Pancreas (tissue), 10 donors: ENCODE data around the gene DLGAP1. TPM values are rescaled to one million over a fixed set of nuclear protein-coding genes. Genes with fewer than 3 reads are reported as not detected.

ENCODE experiments used
- ATAC-seq, 4 donors: fragments of 200-7000 bp; cut with Tn5 transposase; one replicate each; pipeline versions ENCODE4 v1.8.0 to v1.9.1; 2020; ENCODE audit warnings: mild to moderate bottlenecking in 4 of 4, moderate library complexity in 4 of 4
- DNase-seq, 6 donors: peaks; one replicate each; pipeline ENCODE4 v3.0.0-alpha.2; 2020
- FAIRE-seq: peaks from 2 replicates; lab custom pipeline; 2012; peaks lifted over from hg19 to GRCh38; lab: Jason Lieb, UNC
- H3K27ac ChIP-seq, 4 donors: fragments of 200-600 bp; sonication (generic); 1 replicate in 3 of 4; 2 replicates in 1 of 4; pipeline versions ENCODE4 v1.5.0 to v1.8.0; 2020
- H3K27me3 ChIP-seq, 4 donors: fragments of 200-600 bp; one replicate each; pipeline ENCODE4 v1.8.0; 2021
- H3K36me3 ChIP-seq, 3 donors: fragments of 200-600 bp; sonication (generic) in 1 of 3; one replicate each; pipeline versions ENCODE4 v1.5.0 to v1.8.0; 2020 to 2021
- H3K4me1 ChIP-seq, 3 donors: fragments of 200-600 bp; one replicate each; pipeline ENCODE4 v1.8.0; 2021
- H3K4me3 ChIP-seq, 4 donors: fragments of 200-600 bp; sonication (generic) in 2 of 4; one replicate each; pipeline versions ENCODE4 v1.5.0 to v1.8.0; 2020 to 2021
- H3K9me3 ChIP-seq, 4 donors: fragments of 200-600 bp; one replicate each; pipeline ENCODE4 v1.8.0; 2021
- WGBS, 2 donors: extraction: QIAGEN DNeasy Blood & Tissue Kit; methylation state at CpG; one replicate each; pipeline ENCODE4 v1.1.7; 2013; 5-methylcytosine and 5-hydroxymethylcytosine counted together
- intact Hi-C, 3 donors: fragments of 100-400 bp; cut with DNase I; formaldehyde crosslinking; loops; one replicate each; pipeline versions ENCODE4 v1.11.1 to v1.14.2; 2022
- polyA plus RNA-seq, 2 donors: library from polyadenylated mRNA; stranded (reverse); fragments of 200-250 nt; gene quantifications; one replicate each; pipeline ENCODE4 v1.2.3, GENCODE V29; 2013
- total RNA-seq, 6 donors: library from RNA; stranded (reverse); fragmentation: NEBNext Ultra II Directional in 4 of 6; extraction: Animal tissue kit (Norgen Biotek cat#: 25700) in 4 of 6; gene quantifications; one replicate each; pipeline versions ENCODE4 v1.2.1 to v1.2.4, GENCODE V29; 2021 to 2023
- TF ChIP-seq, protein P1 (sequence below), 4 donors: fragments of 200-600 bp; sonication (generic) in 3 of 4; IDR thresholded peaks; one replicate each; pipeline versions ENCODE4 v1.5.0 to v1.8.0; 2021; ENCODE audit warnings: antibody characterized with exemption in 4 of 4
- donor health status: healthy with polysubstance abuse.
- donor health status: DM: no; HTN: no; CAD: no; lungs with moderate emphysema.
- donor health status: DM: no; HTN: no; CAD: no.
- donor health status: control.
- donor health status: control.
- donor health status: Bipolar disorder and iron deficiency.
- donor health status: DM: yes; HTN: yes; CAD: no.
- donor health status: DM: no; HTN: no; CAD: no.
- donor health status: DM: no; HTN: no; CAD: no.
- donor health status: DM: yes; HTN: yes; CAD: no.

The DLGAP1 gene
- total and polyA plus RNA-seq, 8 donors, result 0.12 to 0.62 (median 0.30) TPM; not detected in 2

DNA sequence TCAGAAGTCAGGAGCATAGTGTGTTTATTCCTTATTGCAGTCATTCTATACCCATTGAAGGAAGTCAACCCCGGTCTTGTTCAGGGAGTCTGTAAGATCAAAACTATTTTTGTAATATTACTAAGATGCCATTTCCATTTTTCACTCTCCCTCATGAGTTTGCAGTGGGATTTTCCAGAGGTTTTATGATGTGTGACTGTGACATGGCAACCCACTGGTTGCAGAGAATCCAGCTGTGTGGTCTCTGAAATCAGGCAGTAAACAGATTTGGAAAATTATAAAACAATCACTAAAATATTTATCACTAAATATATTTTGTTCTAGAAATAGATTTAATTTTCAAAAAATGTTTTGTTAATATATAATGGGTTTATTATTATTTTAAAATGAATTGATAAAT is 38.1 kb downstream of the DLGAP1 start:
- H3K27ac ChIP-seq, result no peak overlapping the region

DNA sequence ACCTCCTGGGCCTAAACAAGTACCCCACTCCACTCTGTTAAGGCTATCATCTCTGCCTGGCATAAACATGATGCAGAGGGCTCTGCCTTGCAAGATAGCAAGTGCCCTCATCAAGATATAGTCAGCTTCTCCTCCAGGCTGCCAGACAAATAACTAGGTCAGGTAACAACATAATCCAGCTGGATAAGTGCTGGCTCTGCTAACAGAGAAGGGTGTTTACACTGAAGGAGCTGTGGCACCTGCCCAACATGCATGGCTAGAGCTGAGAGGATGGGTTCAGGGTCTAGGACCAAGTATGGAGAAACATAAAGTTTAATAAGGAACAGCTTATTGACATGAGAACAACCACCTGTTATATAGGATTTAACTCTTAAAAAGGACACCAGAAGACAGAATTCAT is 42.8 kb downstream of the DLGAP1 start:
- ATAC-seq (no peak), DNase-seq (no peak), FAIRE-seq (no peak)
- no peaks in the 10 kb centered on the region for H3K36me3 ChIP-seq
- TF ChIP-seq, protein P1, sequence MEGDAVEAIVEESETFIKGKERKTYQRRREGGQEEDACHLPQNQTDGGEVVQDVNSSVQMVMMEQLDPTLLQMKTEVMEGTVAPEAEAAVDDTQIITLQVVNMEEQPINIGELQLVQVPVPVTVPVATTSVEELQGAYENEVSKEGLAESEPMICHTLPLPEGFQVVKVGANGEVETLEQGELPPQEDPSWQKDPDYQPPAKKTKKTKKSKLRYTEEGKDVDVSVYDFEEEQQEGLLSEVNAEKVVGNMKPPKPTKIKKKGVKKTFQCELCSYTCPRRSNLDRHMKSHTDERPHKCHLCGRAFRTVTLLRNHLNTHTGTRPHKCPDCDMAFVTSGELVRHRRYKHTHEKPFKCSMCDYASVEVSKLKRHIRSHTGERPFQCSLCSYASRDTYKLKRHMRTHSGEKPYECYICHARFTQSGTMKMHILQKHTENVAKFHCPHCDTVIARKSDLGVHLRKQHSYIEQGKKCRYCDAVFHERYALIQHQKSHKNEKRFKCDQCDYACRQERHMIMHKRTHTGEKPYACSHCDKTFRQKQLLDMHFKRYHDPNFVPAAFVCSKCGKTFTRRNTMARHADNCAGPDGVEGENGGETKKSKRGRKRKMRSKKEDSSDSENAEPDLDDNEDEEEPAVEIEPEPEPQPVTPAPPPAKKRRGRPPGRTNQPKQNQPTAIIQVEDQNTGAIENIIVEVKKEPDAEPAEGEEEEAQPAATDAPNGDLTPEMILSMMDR (IDR thresholded peaks at IDR 0.05), result no peak
- H3K4me1 ChIP-seq, result no peaks in the 10 kb centered on the region
- no peaks in the 10 kb centered on the region for H3K27me3 ChIP-seq
- intact Hi-C loops, result no loop called here
- H3K27ac ChIP-seq, result no peak overlapping the region
- no peak overlapping the region for H3K4me3 ChIP-seq
- H3K9me3 ChIP-seq, result no peaks in the 10 kb centered on the region

More for the DNA sequence above, 38.1 kb downstream of the DLGAP1 start:
- no peaks in the 10 kb centered on the region for H3K36me3 ChIP-seq
- FAIRE-seq (no peak), ATAC-seq (no peak), DNase-seq (no peak)
- no peaks in the 10 kb centered on the region for H3K9me3 ChIP-seq
- 77 to 91% methylated on average over 1 of the region's 1 CpG for WGBS, 2 donors
- H3K4me3 ChIP-seq, result no peak overlapping the region
- H3K4me1 ChIP-seq, result no peaks in the 10 kb centered on the region
- TF ChIP-seq, protein P1 (IDR thresholded peaks at IDR 0.05), result no peak
- no peaks in the 10 kb centered on the region for H3K27me3 ChIP-seq
- intact Hi-C loops, result no loop called here

DNA sequence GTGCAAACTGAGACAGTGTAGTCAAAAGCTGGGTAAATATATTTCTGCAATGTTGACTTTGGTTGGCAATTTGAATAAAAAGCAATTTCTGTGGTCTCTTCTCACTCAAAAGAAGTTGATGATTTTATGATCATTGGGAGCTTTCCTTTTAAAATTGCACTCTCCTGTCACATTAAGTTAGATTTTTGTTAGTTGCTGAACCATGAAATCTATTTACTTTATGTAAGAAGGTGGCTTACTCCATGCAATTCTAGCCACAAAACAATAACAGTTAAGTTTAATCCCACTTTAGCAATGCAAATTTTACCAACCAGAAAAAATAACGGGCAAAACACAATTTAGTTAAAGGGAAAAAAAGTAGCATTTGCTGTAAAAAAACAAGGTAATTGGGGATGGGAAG is 48.3 kb downstream of the DLGAP1 start:
- DNase-seq (no peak), ATAC-seq (no peak), FAIRE-seq (no peak)
- TF ChIP-seq, protein P1 (IDR thresholded peaks at IDR 0.05), result no peak
- H3K4me1 ChIP-seq, result no peaks in the 10 kb centered on the region
- no peaks in the 10 kb centered on the region for H3K36me3 ChIP-seq
- H3K9me3 ChIP-seq, result no peaks in the 10 kb centered on the region
- no peak overlapping the region for H3K4me3 ChIP-seq
- H3K27me3 ChIP-seq, result no peaks in the 10 kb centered on the region
- whole genome bisulfite sequencing, 2 donors, result 87 to 88% methylated on average over 1 of the region's 1 CpG
- intact Hi-C loops, result no loop called here
- no peak overlapping the region for H3K27ac ChIP-seq

DNA sequence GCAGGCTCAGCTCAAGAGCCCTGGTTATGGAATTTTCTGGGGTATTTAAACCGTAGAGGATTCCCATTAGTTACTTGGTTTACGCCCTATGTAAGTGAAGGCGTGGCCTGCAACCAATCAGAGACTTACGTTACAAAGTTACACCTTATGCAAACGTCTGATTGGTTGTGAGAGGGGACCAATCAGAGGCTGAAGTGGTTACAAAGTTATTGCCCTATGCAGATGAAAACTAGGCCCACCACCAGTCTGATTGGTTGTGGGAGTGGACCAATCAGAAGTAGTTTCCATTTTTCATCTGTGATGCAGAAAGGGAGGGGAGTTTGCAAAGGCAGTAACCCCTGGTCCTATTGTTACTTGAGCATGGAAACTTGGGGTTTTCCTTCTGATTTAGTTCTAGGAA is 49.1 kb downstream of the DLGAP1 start:
- Histone ChIP-seq H3K27ac (no peak overlapping the region), H3K4me1 (no peaks in the 10 kb centered on the region), H3K36me3 (no peaks in the 10 kb centered on the region), H3K9me3 (no peaks in the 10 kb centered on the region), H3K27me3 (no peaks in the 10 kb centered on the region), H3K4me3 (no peak overlapping the region)
- 83 to 86% methylated on average over 5 of the region's 5 CpGs for WGBS, 2 donors
- TF ChIP-seq, protein P1 (IDR thresholded peaks at IDR 0.05), result no peak
- FAIRE-seq, result no peak
- intact Hi-C loops, result no loop called here
- no peak for DNase-seq
- ATAC-seq, result no peak

DNA sequence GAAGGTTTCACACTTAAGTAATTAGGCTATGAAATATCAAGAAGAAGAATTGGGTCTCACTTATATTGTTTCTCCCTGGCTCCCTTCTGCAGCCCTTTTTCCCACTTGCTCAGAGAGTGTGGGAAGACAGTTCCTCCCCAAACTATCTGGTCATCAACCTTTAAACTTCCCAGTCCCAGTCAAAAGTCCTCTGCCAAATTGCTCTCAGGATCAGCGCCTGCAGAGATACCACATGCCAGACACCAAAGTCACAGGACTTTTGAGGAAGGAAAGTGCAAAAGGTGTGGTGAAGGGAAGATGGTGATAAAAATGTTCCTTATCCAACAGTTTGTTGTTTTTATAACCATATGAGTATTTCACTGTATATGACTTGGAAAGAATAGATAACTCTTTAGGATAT is 51.3 kb downstream of the DLGAP1 start:
- Histone ChIP-seq H3K27me3 (no peaks in the 10 kb centered on the region), H3K27ac (no peak overlapping the region), H3K36me3 (no peaks in the 10 kb centered on the region), H3K9me3 (no peaks in the 10 kb centered on the region), H3K4me1 (no peaks in the 10 kb centered on the region), H3K4me3 (no peak overlapping the region)
- 81 to 90% methylated on average over 1 of the region's 1 CpG for WGBS, 2 donors
- TF ChIP-seq, protein P1 (IDR thresholded peaks at IDR 0.05), result no peak
- intact Hi-C loops, result no loop called here
- no peak for DNase-seq
- no peak for ATAC-seq
- FAIRE-seq, result no peak
